ENCODE data around the gene TMEM47.

- TF ChIP-seq, protein P1, sequence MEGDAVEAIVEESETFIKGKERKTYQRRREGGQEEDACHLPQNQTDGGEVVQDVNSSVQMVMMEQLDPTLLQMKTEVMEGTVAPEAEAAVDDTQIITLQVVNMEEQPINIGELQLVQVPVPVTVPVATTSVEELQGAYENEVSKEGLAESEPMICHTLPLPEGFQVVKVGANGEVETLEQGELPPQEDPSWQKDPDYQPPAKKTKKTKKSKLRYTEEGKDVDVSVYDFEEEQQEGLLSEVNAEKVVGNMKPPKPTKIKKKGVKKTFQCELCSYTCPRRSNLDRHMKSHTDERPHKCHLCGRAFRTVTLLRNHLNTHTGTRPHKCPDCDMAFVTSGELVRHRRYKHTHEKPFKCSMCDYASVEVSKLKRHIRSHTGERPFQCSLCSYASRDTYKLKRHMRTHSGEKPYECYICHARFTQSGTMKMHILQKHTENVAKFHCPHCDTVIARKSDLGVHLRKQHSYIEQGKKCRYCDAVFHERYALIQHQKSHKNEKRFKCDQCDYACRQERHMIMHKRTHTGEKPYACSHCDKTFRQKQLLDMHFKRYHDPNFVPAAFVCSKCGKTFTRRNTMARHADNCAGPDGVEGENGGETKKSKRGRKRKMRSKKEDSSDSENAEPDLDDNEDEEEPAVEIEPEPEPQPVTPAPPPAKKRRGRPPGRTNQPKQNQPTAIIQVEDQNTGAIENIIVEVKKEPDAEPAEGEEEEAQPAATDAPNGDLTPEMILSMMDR (IDR thresholded peaks at IDR 0.05) = no peak
- no peak for TF ChIP-seq POLR2A (IDR thresholded peaks at IDR 0.05)
Measured at GRCh38 chrX:34624416-34624815, 32.7 kb downstream of the TMEM47 start.
